OCI-LY7 (cell line): Measurements from ENCODE around the gene PLCB3. TPM values are rescaled to one million over a fixed set of nuclear protein-coding genes. Genes with fewer than 3 reads are reported as not detected.
"Not testable (repeated sequence)": the region's sequence is repeated elsewhere in the genome, so short reads cannot be mapped to it uniquely, and the experiment has no call there.

ENCODE experiments used
- BruUV-seq: library from RNA; stranded (reverse); fragments of 400-500 nt; replicated peaks from 2 replicates; lab custom pipeline; 2021; lab: Mats Ljungman, UMichigan
- CTCF ChIA-PET: fragments of 300-600 bp; sonication (Branson Sonifier 250); formaldehyde crosslinking; loops from one replicate; lab custom pipeline; 2022; ENCODE audit warnings: antibody characterized with exemption; ENCODE audit not compliant: unreplicated experiment; lab: Charles Lee
- POLR2A ChIA-PET: fragments of 300-600 bp; sonication (Branson Sonifier 250); formaldehyde crosslinking; loops from one replicate; lab custom pipeline; 2022; ENCODE audit warnings: antibody characterized with exemption; lab: Charles Lee
- DNase-seq: peaks from one replicate; pipeline ENCODE4 v3.0.0-alpha.2; 2015; ENCODE audit warnings: low spot score
- H2AFZ ChIP-seq: fragments of 200-600 bp; sonication (generic), shearing (Covaris generic); 2 replicates; pipeline ENCODE4 v1.6.1; 2014; ENCODE audit warnings: mild to moderate bottlenecking, antibody characterized with exemption, low read length, moderate library complexity
- H3K27ac ChIP-seq: fragments of 200-600 bp; sonication (generic); 2 replicates; pipeline ENCODE4 v1.5.1; 2014; ENCODE audit warnings: mixed run types, low read depth, mild to moderate bottlenecking, moderate library complexity, low read length, inconsistent platforms; ENCODE audit not compliant: poor library complexity, severe bottlenecking
- H3K36me3 ChIP-seq: fragments of 200-600 bp; sonication (generic); 2 replicates; pipeline ENCODE4 v1.6.1; 2014; ENCODE audit warnings: mild to moderate bottlenecking, antibody characterized with exemption, low read length, moderate library complexity, mixed read lengths; ENCODE audit not compliant: insufficient read depth
- H3K4me1 ChIP-seq: fragments of 200-600 bp; sonication (generic); 2 replicates; pipeline ENCODE4 v1.5.1; 2014; ENCODE audit warnings: mild to moderate bottlenecking, low read length; ENCODE audit not compliant: insufficient read depth, poor library complexity, severe bottlenecking
- H3K4me2 ChIP-seq: fragments of 200-600 bp; sonication (generic); 2 replicates; pipeline ENCODE4 v1.6.1; 2014; ENCODE audit warnings: mild to moderate bottlenecking, low read length
- H3K4me3 ChIP-seq: fragments of 200-600 bp; sonication (generic); 2 replicates; pipeline ENCODE4 v1.5.1; 2014; ENCODE audit warnings: mild to moderate bottlenecking, low read depth, low read length; ENCODE audit not compliant: poor library complexity, severe bottlenecking
- H3K79me2 ChIP-seq: fragments of 200-600 bp; sonication (generic); 2 replicates; pipeline ENCODE4 v1.6.1; 2016; ENCODE audit warnings: low read depth, mild to moderate bottlenecking, low read length, moderate library complexity, mixed read lengths; ENCODE audit not compliant: insufficient read depth
- H3K9me2 ChIP-seq: fragments of 200-600 bp; sonication (generic); 2 replicates; pipeline ENCODE4 v1.6.1; 2016; ENCODE audit warnings: mild to moderate bottlenecking, low read length, mixed read lengths; ENCODE audit not compliant: insufficient read depth
- H3K9me3 ChIP-seq: fragments of 200-600 bp; sonication (generic); 2 replicates; pipeline ENCODE4 v1.6.1; 2014; ENCODE audit warnings: mild to moderate bottlenecking, mixed run types, low read length, mixed read lengths
- H4K20me1 ChIP-seq: fragments of 200-600 bp; sonication (generic); 2 replicates; pipeline ENCODE4 v1.6.1; 2014; ENCODE audit warnings: mild to moderate bottlenecking, antibody characterized with exemption, low read length, moderate library complexity, mixed read lengths; ENCODE audit not compliant: insufficient read depth
- EZH2phosphoT487 ChIP-seq: fragments of 200-600 bp; sonication (generic); IDR thresholded peaks from 2 replicates; pipeline ENCODE4 v1.6.1; 2018; ENCODE audit warnings: low read depth, borderline replicate concordance, mild to moderate bottlenecking, mixed run types, antibody characterized with exemption, low read length, moderate library complexity, mixed read lengths
- intact Hi-C: fragments of 100-400 bp; cut with micrococcal nuclease; formaldehyde crosslinking; loops from one replicate; pipeline ENCODE4 v1.10.0; 2022; ENCODE audit not compliant: unreplicated experiment
- total RNA-seq, 2 experiments: library from RNA; depleted of rRNA in 1 of 2; stranded (reverse); fragments of >200 nt in 1 of 2; shearing (Covaris generic) in 1 of 2; gene quantifications; 2 replicates each; pipeline ENCODE4 v1.2.3, GENCODE V29; 2014 to 2022
- TF ChIP-seq, protein P1 (sequence below): fragments of 200-600 bp; sonication (generic); conservative IDR thresholded peaks from 2 replicates; pipeline ENCODE4 v1.5.1; 2014; ENCODE audit warnings: mild to moderate bottlenecking, antibody characterized with exemption, low read length, moderate library complexity, mixed read lengths

PLCB3 gene
- total RNA-seq, 2 experiments from 2014 or later, result 7.6 to 10.3 TPM

DNA sequence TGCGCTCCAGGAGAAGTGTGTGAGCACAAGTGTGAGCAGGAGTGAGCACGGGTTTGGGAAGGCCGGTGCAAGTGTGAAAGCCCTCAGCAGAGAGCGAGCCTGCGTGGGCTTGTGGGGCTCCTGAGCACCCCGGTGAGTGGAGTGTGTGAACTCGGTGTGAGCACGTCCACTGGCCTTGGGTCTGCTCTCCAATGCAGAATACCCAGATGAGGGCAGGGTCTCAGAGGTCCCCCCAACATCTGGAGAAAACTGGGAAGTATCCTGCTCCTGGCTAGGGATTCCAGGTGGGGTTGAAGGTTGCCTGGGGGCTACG is 55.2 kb downstream of the PLCB3 start:
- DNase-seq, result no peak
- Histone ChIP-seq H3K4me2 (peak overlapping the region; percentile 78), H3K4me3 (peak overlapping the region; percentile 88), H3K9me3 (no peaks in the 10 kb centered on the region), H3K9me2 (no peaks in the 10 kb centered on the region), H2AFZ (peak overlapping the region; percentile 30; the same call in 1 of the 2 replicates), H3K79me2 (peaks cover 25% of the 10 kb centered on the region), H3K27ac (peak overlapping the region; percentile 55), H3K4me1 (peaks cover 23% of the 10 kb centered on the region), H4K20me1 (no peaks in the 10 kb centered on the region), H3K36me3 (peaks cover 35% of the 10 kb centered on the region)
- TF ChIP-seq, protein P1, sequence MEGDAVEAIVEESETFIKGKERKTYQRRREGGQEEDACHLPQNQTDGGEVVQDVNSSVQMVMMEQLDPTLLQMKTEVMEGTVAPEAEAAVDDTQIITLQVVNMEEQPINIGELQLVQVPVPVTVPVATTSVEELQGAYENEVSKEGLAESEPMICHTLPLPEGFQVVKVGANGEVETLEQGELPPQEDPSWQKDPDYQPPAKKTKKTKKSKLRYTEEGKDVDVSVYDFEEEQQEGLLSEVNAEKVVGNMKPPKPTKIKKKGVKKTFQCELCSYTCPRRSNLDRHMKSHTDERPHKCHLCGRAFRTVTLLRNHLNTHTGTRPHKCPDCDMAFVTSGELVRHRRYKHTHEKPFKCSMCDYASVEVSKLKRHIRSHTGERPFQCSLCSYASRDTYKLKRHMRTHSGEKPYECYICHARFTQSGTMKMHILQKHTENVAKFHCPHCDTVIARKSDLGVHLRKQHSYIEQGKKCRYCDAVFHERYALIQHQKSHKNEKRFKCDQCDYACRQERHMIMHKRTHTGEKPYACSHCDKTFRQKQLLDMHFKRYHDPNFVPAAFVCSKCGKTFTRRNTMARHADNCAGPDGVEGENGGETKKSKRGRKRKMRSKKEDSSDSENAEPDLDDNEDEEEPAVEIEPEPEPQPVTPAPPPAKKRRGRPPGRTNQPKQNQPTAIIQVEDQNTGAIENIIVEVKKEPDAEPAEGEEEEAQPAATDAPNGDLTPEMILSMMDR, result no peak
- TF ChIP-seq EZH2phosphoT487, result no peak
- TSS peak; percentile 35 for BruUV-seq
- intact Hi-C loops, result loop anchor here (10.0 kb wide), 1 partner anchor 332 kb away; the partner anchor contains the start of gene COX8A
- POLR2A ChIA-PET, result interaction anchor here (1.7 kb wide), 1 partner anchor 11 kb away, joined by 5 read pairs; the partner anchor contains the start of genes PRDX5 and TRMT112
- CTCF ChIA-PET, result no interaction called here

- no peaks in the 10 kb centered on the region for H3K9me3 ChIP-seq
- ChIA-PET CTCF (no interaction called here), POLR2A (interaction anchor here (1.7 kb wide), 1 partner anchor 11 kb away, joined by 5 read pairs; the partner anchor contains the start of genes PRDX5 and TRMT112)
- H3K79me2 ChIP-seq, result peaks cover 25% of the 10 kb centered on the region
- H3K4me3 ChIP-seq, result peak overlapping the region; percentile 88
- peak overlapping the region; percentile 78 for H3K4me2 ChIP-seq
- no peaks in the 10 kb centered on the region for H3K9me2 ChIP-seq
- no peak overlapping the region for H2AFZ ChIP-seq
- peak; percentile 21 for DNase-seq
- no peaks in the 10 kb centered on the region for H4K20me1 ChIP-seq
- no TSS peak for BruUV-seq
- peak overlapping the region; percentile 55 for H3K27ac ChIP-seq
- intact Hi-C loops, result loop anchor here (10.0 kb wide), 1 partner anchor 332 kb away; the partner anchor contains the start of gene COX8A
- TF ChIP-seq, protein P1, result no peak
- TF ChIP-seq EZH2phosphoT487, result no peak
- H3K36me3 ChIP-seq, result peaks cover 35% of the 10 kb centered on the region
- peaks cover 23% of the 10 kb centered on the region for H3K4me1 ChIP-seq
Observed at GRCh38 chr11:64306876-64307622, 55.7 kb downstream of the PLCB3 start.

GRCh38 chr11:64307795-64308194 is 56.5 kb downstream of the PLCB3 start:
- H3K27ac ChIP-seq, H4K20me1 ChIP-seq, H3K9me3 ChIP-seq, H2AFZ ChIP-seq, H3K9me2 ChIP-seq, DNase-seq, BruUV-seq, H3K4me3 ChIP-seq: not testable (repeated sequence)
- Histone ChIP-seq H3K36me3 (peaks cover 42% of the 10 kb centered on the region), H3K79me2 (peaks cover 25% of the 10 kb centered on the region), H3K4me1 (peaks cover 23% of the 10 kb centered on the region), H3K4me2 (peak overlapping the region; percentile 78; the same call in 1 of the 2 replicates)
- intact Hi-C loops, result loop anchor here (10.0 kb wide), 1 partner anchor 333 kb away; the partner anchor contains the start of gene COX8A
- POLR2A ChIA-PET, result interaction anchor here (1.2 to 1.7 kb wide), 2 partner anchors 10 to 101 kb away, joined by 3 to 5 read pairs; partner anchors contain the start of genes FERMT3, PRDX5 and TRMT112
- CTCF ChIA-PET, result interaction anchor here (1.0 kb wide), 1 partner anchor 10 kb away, joined by 3 read pairs; the partner anchor contains the start of genes PRDX5 and TRMT112
